ENCODE data around the gene GMPS. TPM values are rescaled to one million over a fixed set of nuclear protein-coding genes. Genes with fewer than 3 reads are reported as not detected.
"Not testable (repeated sequence)": the region's sequence is repeated elsewhere in the genome, so short reads cannot be mapped to it uniquely, and the experiment has no call there.

The GMPS gene
- total and polyA plus RNA-seq, 3 experiments from 2014 or later, result 63.7 to 117 (median 113) TPM

GRCh38 chr3:155946178-155946577 lies 75.7 kb downstream of the GMPS start:
- Mint-ChIP-seq H3K4me3 (no peak overlapping the region), H3K27me3 (no peaks in the 10 kb centered on the region), H3K36me3 (peaks cover 0 to 7% (median 0%) of the 10 kb centered on the region in 3 donors), H3K4me1 (no peaks in the 10 kb centered on the region), H3K9me3 (no peaks in the 10 kb centered on the region), H3K27ac (no peak overlapping the region)
- no peaks in the 10 kb centered on the region for H3K36me3 ChIP-seq (ENCODE audit: insufficient read depth, low read length)
- ChIA-PET POLR2A (no interaction called here), CTCF (no interaction called here)
- no peaks in the 10 kb centered on the region for H3K27me3 ChIP-seq (ENCODE audit: insufficient read depth, low read length, poor library complexity, severe bottlenecking)
- no peaks in the 10 kb centered on the region for H3K9me3 ChIP-seq (ENCODE audit: low read length)
- no peak overlapping the region for H3K4me3 ChIP-seq (ENCODE audit: low read length)
- H3K4me1 ChIP-seq (ENCODE audit: insufficient read depth, low read length), result no peaks in the 10 kb centered on the region
- no peak overlapping the region for H3K27ac ChIP-seq (ENCODE audit: low read depth, low read length)
- no peak for DNase-seq

DNA sequence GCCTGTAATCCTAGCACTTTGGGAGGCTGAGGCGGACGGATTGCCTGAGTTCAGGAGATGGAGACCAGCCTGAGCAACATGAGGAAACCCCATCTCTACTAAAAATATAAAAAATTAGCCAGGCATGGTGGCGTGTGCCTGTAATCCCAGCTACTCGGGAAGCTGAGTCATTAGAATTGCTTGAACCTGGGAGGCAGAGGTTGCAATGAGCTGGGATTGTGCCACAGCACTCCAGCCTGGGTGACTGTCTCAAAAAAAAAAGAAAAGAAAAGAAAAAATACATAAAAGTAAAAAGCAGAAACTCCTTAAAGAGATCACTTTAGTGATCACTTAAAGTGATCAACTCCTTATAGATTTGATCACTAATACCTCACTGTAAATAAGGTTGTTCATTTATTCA lies 78.0 kb downstream of the GMPS start:
- no peaks in the 10 kb centered on the region for H3K27me3 Mint-ChIP-seq
- CTCF ChIA-PET, result no interaction called here
- Histone ChIP-seq H3K27ac (ENCODE audit: low read depth, low read length) (no peak overlapping the region), H3K9me3 (ENCODE audit: low read length) (no peaks in the 10 kb centered on the region), H3K27me3 (ENCODE audit: insufficient read depth, low read length, poor library complexity, severe bottlenecking) (no peaks in the 10 kb centered on the region), H3K4me3 (ENCODE audit: low read length) (no peak overlapping the region), H3K36me3 (ENCODE audit: insufficient read depth, low read length) (no peaks in the 10 kb centered on the region), H3K4me1 (ENCODE audit: insufficient read depth, low read length) (no peaks in the 10 kb centered on the region)
- no peak for DNase-seq
- H3K4me1 Mint-ChIP-seq, result no peaks in the 10 kb centered on the region
- H3K36me3 Mint-ChIP-seq, result no peaks in the 10 kb centered on the region
- no peak overlapping the region for H3K27ac Mint-ChIP-seq
- POLR2A ChIA-PET, result no interaction called here
- H3K4me3 Mint-ChIP-seq, result no peak overlapping the region
- peaks cover 0 to 4% (median 0%) of the 10 kb centered on the region in 5 donors for H3K9me3 Mint-ChIP-seq

DNA sequence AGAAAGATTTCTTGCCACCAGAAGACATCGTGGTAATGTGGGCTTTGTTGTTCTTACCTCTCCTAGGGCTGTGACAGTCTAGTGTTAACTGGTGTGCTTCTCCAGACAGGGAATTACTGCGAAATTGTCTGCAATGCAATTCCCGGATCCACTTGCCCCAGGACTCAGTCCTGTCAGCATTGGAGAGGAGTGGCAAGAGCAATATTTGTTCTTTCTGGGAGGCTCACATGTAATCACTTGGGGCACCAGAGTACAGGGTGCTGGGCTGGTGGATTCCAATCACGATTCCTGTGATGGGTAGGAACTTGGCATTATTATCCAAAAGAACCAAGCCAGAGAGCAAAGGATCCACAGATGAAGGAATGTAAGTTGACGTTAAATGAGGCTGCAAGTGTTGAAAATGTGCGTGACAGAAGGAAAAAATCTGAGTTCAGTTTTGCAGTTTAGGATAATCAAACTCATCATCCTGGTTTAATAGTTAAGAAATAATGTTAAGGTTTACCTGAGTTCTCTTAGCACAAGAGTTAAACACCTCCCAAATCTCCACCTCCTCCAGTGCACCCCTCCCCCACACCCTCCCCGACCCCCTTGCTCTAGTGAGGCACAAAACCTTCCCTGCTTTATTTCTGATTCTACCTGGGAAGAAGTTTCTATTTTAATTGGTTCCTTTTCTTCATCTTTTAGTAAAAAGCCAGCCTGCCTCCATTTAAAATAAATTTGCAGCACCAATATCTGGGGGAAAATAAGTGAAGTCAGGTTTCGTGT lies 79.2 kb downstream of the GMPS start:
- Histone ChIP-seq H3K9me3 (ENCODE audit: low read length) (no peaks in the 10 kb centered on the region), H3K4me3 (ENCODE audit: low read length) (no peak overlapping the region), H3K27ac (ENCODE audit: low read depth, low read length) (no peak overlapping the region), H3K36me3 (ENCODE audit: insufficient read depth, low read length) (no peaks in the 10 kb centered on the region), H3K27me3 (ENCODE audit: insufficient read depth, low read length, poor library complexity, severe bottlenecking) (no peaks in the 10 kb centered on the region), H3K4me1 (ENCODE audit: insufficient read depth, low read length) (no peaks in the 10 kb centered on the region)
- Mint-ChIP-seq H3K27me3 (no peaks in the 10 kb centered on the region), H3K9me3 (peaks cover 0 to 4% (median 0%) of the 10 kb centered on the region in 5 donors), H3K4me3 (no peak overlapping the region), H3K36me3 (no peaks in the 10 kb centered on the region), H3K4me1 (no peaks in the 10 kb centered on the region), H3K27ac (no peak overlapping the region)
- ChIA-PET POLR2A (no interaction called here), CTCF (no interaction called here)
- no peak for DNase-seq

DNA sequence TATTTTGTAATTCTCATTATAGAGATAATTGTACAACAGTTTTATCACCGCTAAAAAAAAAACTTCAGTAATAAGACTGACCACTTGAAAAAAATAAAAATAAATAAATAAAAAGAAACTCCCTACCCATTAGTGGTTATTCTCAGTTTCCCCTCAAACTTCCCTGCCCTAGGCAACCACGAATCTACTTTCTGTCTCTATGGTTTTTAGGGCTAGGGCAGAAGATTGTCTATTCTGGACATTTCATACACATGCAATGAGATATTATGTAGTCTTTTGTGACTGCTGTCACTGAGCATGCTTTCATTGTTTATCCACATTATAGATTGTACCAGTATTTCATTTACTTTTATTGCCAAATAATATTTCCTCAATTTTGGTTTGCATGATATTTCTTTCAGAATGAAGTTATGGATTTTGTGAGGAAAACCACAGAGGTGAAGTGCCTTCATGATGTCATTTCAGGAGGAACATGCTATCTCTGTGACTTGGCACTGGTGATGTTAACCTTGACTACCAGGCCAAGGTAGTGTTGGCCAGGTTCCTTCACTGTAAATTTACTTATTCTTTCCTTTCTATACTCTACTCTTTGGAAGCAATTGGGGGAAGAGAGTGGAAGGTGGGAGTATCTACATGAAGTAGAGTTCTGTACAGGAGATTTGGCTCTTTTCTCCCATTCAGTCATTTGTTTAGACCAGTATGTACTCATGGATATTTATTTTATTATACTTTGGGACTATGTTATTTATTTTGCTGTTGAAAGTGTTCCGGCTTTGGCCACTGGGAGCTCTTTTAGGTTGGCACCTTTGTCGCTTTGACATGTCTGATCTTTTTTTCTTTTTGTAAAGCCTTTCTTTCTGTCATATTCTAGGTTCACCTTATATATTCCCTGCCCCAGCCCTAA lies 86.3 kb downstream of the GMPS start:
- Histone ChIP-seq H3K27me3 (ENCODE audit: insufficient read depth, low read length, poor library complexity, severe bottlenecking) (no peaks in the 10 kb centered on the region), H3K27ac (ENCODE audit: low read depth, low read length) (no peak overlapping the region), H3K4me1 (ENCODE audit: insufficient read depth, low read length) (no peaks in the 10 kb centered on the region), H3K36me3 (ENCODE audit: insufficient read depth, low read length) (no peaks in the 10 kb centered on the region), H3K9me3 (ENCODE audit: low read length) (no peaks in the 10 kb centered on the region), H3K4me3 (ENCODE audit: low read length) (no peak overlapping the region)
- Mint-ChIP-seq H3K4me3 (no peak overlapping the region), H3K4me1 (no peaks in the 10 kb centered on the region), H3K9me3 (peaks cover 0 to 4% (median 0%) of the 10 kb centered on the region in 5 donors), H3K27ac (no peak overlapping the region), H3K36me3 (no peaks in the 10 kb centered on the region), H3K27me3 (no peaks in the 10 kb centered on the region)
- CTCF ChIA-PET, result no interaction called here
- POLR2A ChIA-PET, result no interaction called here
- no peak for DNase-seq

GRCh38 chr3:155957412-155957880 lies 87.0 kb downstream of the GMPS start:
- Histone ChIP-seq H3K4me3 (ENCODE audit: low read length) (no peak overlapping the region), H3K4me1 (ENCODE audit: insufficient read depth, low read length) (no peaks in the 10 kb centered on the region), H3K36me3 (ENCODE audit: insufficient read depth, low read length) (no peaks in the 10 kb centered on the region), H3K27me3 (ENCODE audit: insufficient read depth, low read length, poor library complexity, severe bottlenecking) (no peaks in the 10 kb centered on the region), H3K9me3 (ENCODE audit: low read length) (no peaks in the 10 kb centered on the region), H3K27ac (ENCODE audit: low read depth, low read length) (no peak overlapping the region)
- Mint-ChIP-seq H3K4me1 (no peaks in the 10 kb centered on the region), H3K4me3 (no peak overlapping the region), H3K27me3 (peaks cover 0 to under 1% of the 10 kb centered on the region in 2 donors), H3K9me3 (peaks cover 0 to 4% (median 0%) of the 10 kb centered on the region in 5 donors), H3K27ac (no peak overlapping the region), H3K36me3 (peaks cover 0 to 1% (median 0%) of the 10 kb centered on the region in 3 donors)
- CTCF ChIA-PET, result no interaction called here
- DNase-seq, result no peak
- POLR2A ChIA-PET, result no interaction called here

GRCh38 chr3:155958676-155959075 lies 88.2 kb downstream of the GMPS start:
- H3K9me3 ChIP-seq (ENCODE audit: low read length), result no peaks in the 10 kb centered on the region
- no peak for DNase-seq
- H3K36me3 ChIP-seq (ENCODE audit: insufficient read depth, low read length), result no peaks in the 10 kb centered on the region
- no peak overlapping the region for H3K4me3 ChIP-seq (ENCODE audit: low read length)
- Mint-ChIP-seq H3K36me3 (peaks cover 0 to 1% (median 0%) of the 10 kb centered on the region in 3 donors), H3K4me3 (no peak overlapping the region), H3K4me1 (no peaks in the 10 kb centered on the region), H3K9me3 (no peaks in the 10 kb centered on the region), H3K27me3 (peaks cover 0 to 1% of the 10 kb centered on the region in 2 donors), H3K27ac (no peak overlapping the region)
- no peaks in the 10 kb centered on the region for H3K27me3 ChIP-seq (ENCODE audit: insufficient read depth, low read length, poor library complexity, severe bottlenecking)
- no peak overlapping the region for H3K27ac ChIP-seq (ENCODE audit: low read depth, low read length)
- CTCF ChIA-PET, result no interaction called here
- H3K4me1 ChIP-seq (ENCODE audit: insufficient read depth, low read length), result no peaks in the 10 kb centered on the region
- POLR2A ChIA-PET, result no interaction called here

DNA sequence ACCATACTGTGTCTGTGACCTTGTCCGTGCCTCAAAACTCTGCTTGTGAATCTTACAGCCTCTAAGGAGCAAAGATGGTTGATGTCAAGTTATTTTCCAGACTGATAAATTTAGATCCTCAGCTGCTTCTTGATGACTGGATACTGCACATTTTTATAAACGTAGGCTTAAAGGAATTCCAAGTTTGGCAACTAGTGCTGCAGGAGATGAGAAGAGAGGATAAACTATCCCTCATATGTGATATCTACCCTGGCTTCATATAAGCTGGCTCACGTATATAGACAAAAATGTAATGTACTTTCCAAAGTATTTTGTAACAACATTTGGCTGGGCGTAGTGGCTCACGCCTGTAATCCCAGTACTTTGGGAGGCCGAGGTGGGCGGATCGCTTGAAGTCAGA lies 89.6 kb downstream of the GMPS start:
- Mint-ChIP-seq H3K36me3 (peaks cover 0 to 1% (median 0%) of the 10 kb centered on the region in 3 donors), H3K4me3 (no peak overlapping the region)
- POLR2A ChIA-PET, result no interaction called here

GRCh38 chr3:155961044-155961443 lies 90.6 kb downstream of the GMPS start:
- H3K27me3 Mint-ChIP-seq; H3K27me3 ChIP-seq (ENCODE audit: insufficient read depth, low read length, poor library complexity, severe bottlenecking); H3K4me3 Mint-ChIP-seq; H3K4me1 ChIP-seq (ENCODE audit: insufficient read depth, low read length); H3K36me3 ChIP-seq (ENCODE audit: insufficient read depth, low read length); H3K4me1 Mint-ChIP-seq; CTCF ChIA-PET; DNase-seq; POLR2A ChIA-PET; H3K9me3 ChIP-seq (ENCODE audit: low read length); H3K9me3 Mint-ChIP-seq; H3K27ac Mint-ChIP-seq; H3K27ac ChIP-seq (ENCODE audit: low read depth, low read length); H3K36me3 Mint-ChIP-seq; H3K4me3 ChIP-seq (ENCODE audit: low read length): not testable (repeated sequence)

More for the DNA sequence above, 89.6 kb downstream of the GMPS start:
- no peaks in the 10 kb centered on the region for H3K9me3 Mint-ChIP-seq
- Histone ChIP-seq H3K4me1 (ENCODE audit: insufficient read depth, low read length) (no peaks in the 10 kb centered on the region), H3K36me3 (ENCODE audit: insufficient read depth, low read length) (no peaks in the 10 kb centered on the region), H3K27me3 (ENCODE audit: insufficient read depth, low read length, poor library complexity, severe bottlenecking) (no peaks in the 10 kb centered on the region), H3K4me3 (ENCODE audit: low read length) (no peak overlapping the region), H3K9me3 (ENCODE audit: low read length) (no peaks in the 10 kb centered on the region), H3K27ac (ENCODE audit: low read depth, low read length) (no peak overlapping the region)
- no peak overlapping the region for H3K27ac Mint-ChIP-seq
- peaks cover 0 to 1% of the 10 kb centered on the region in 2 donors for H3K27me3 Mint-ChIP-seq
- CTCF ChIA-PET, result no interaction called here
- no peaks in the 10 kb centered on the region for H3K4me1 Mint-ChIP-seq
- no peak for DNase-seq
